Measurements from ENCODE around the gene MYL5.
"Not testable (repeated sequence)": the region's sequence is repeated elsewhere in the genome, so short reads cannot be mapped to it uniquely, and the experiment has no call there.

The MYL5 gene

GRCh38 chr4:689723-690122 lies 15.4 kb downstream of the MYL5 start:
- no peak overlapping the region for H3K4me3 ChIP-seq (ENCODE audit: insufficient read depth, low read length, poor library complexity, severe bottlenecking)

GRCh38 chr4:692771-693554 lies 18.6 kb downstream of the MYL5 start:
- 0 out of 2 replicates have a peak, but pooled peaks cover 5% of the 10 kb centered on the region for H3F3A ChIP-seq (ENCODE audit: insufficient read depth)
- TF ChIP-seq CTCF (IDR thresholded peaks at IDR 0.05; ENCODE audit: insufficient read depth, low read length, poor library complexity, severe bottlenecking) (no peak), EZH2phosphoT487 (conservative IDR thresholded peaks at IDR 0.05; ENCODE audit: low read length) (no peak)
- H2AFZ ChIP-seq (ENCODE audit: low read depth, low read length, severe bottlenecking): no peak overlapping the region
- no peaks in the 10 kb centered on the region for H3K36me3 ChIP-seq (ENCODE audit: low read length)
- H3K4me3 ChIP-seq (ENCODE audit: insufficient read depth, low read length, poor library complexity, severe bottlenecking): no peak overlapping the region
- no peaks in the 10 kb centered on the region for H3K79me2 ChIP-seq (ENCODE audit: insufficient read depth, low read length)
- no peaks in the 10 kb centered on the region for H3K9me3 ChIP-seq (ENCODE audit: insufficient read depth, low read length)
- no peaks in the 10 kb centered on the region for H4K20me1 ChIP-seq (ENCODE audit: low read depth, low read length)
- no peak overlapping the region for H3K9ac ChIP-seq (ENCODE audit: low read length)
- no peaks in the 10 kb centered on the region for H3K27me3 ChIP-seq (ENCODE audit: low read length)
- H3K27ac ChIP-seq (ENCODE audit: low read depth, low read length): no peak overlapping the region
- no peak overlapping the region for H3K4me2 ChIP-seq (ENCODE audit: low read depth, low read length, poor library complexity, severe bottlenecking)
- no peaks in the 10 kb centered on the region for H3K9me2 ChIP-seq (replicated peaks; ENCODE audit: insufficient read depth, low read length)

More at GRCh38 chr4:689723-690122, 15.4 kb downstream of the MYL5 start:
- no peaks in the 10 kb centered on the region for H3K27me3 ChIP-seq (ENCODE audit: low read length)
- H2AFZ ChIP-seq (ENCODE audit: low read depth, low read length, severe bottlenecking): no peak overlapping the region
- H4K20me1 ChIP-seq (ENCODE audit: low read depth, low read length): no peaks in the 10 kb centered on the region
- H3K36me3 ChIP-seq (ENCODE audit: low read length): no peaks in the 10 kb centered on the region
- no peak overlapping the region for H3K9ac ChIP-seq (ENCODE audit: low read length)
- no peak overlapping the region for H3K4me2 ChIP-seq (ENCODE audit: low read depth, low read length, poor library complexity, severe bottlenecking)
- no peaks in the 10 kb centered on the region for H3K9me2 ChIP-seq (replicated peaks; ENCODE audit: insufficient read depth, low read length)
- H3K27ac ChIP-seq (ENCODE audit: low read depth, low read length): no peak overlapping the region
- H3F3A ChIP-seq (ENCODE audit: insufficient read depth): no peaks in the 10 kb centered on the region
- H3K79me2 ChIP-seq (ENCODE audit: insufficient read depth, low read length): no peaks in the 10 kb centered on the region
- no peaks in the 10 kb centered on the region for H3K9me3 ChIP-seq (ENCODE audit: insufficient read depth, low read length)
- TF ChIP-seq CTCF (IDR thresholded peaks at IDR 0.05; ENCODE audit: insufficient read depth, low read length, poor library complexity, severe bottlenecking): no peak
- TF ChIP-seq EZH2phosphoT487 (conservative IDR thresholded peaks at IDR 0.05; ENCODE audit: low read length): no peak

- H4K20me1 ChIP-seq (ENCODE audit: low read depth, low read length); H3K9me2 ChIP-seq (replicated peaks; ENCODE audit: insufficient read depth, low read length); H2AFZ ChIP-seq (ENCODE audit: low read depth, low read length, severe bottlenecking); H3K79me2 ChIP-seq (ENCODE audit: insufficient read depth, low read length); H3K4me3 ChIP-seq (ENCODE audit: insufficient read depth, low read length, poor library complexity, severe bottlenecking); H3K36me3 ChIP-seq (ENCODE audit: low read length); H3K4me2 ChIP-seq (ENCODE audit: low read depth, low read length, poor library complexity, severe bottlenecking); H3K27me3 ChIP-seq (ENCODE audit: low read length); H3K27ac ChIP-seq (ENCODE audit: low read depth, low read length); H3K9ac ChIP-seq (ENCODE audit: low read length); H3K9me3 ChIP-seq (ENCODE audit: insufficient read depth, low read length): not testable (repeated sequence)
- H3F3A ChIP-seq (ENCODE audit: insufficient read depth): peaks cover 14% of the 10 kb centered on the region
Measured at GRCh38 chr4:694341-694940, 20.1 kb downstream of the MYL5 start.
